HCT116 (cell line): ENCODE data around the gene KRTAP23-1.

Experiments used
- CEBPB ChIP-seq: IDR thresholded peaks from 2 replicates; pipeline ENCODE4 v1.6.1; 2012; ENCODE audit warnings: low read depth
- EGR1 ChIP-seq: IDR thresholded peaks from 2 replicates; pipeline ENCODE4 v1.6.1; 2012; ENCODE audit warnings: low read depth
- EZH2 ChIP-seq: fragments of 200-600 bp; sonication (generic); IDR thresholded peaks from 2 replicates; pipeline ENCODE4 v1.6.1; 2017; ENCODE audit warnings: antibody characterized with exemption, mixed run types
- EZH2phosphoT487 ChIP-seq: fragments of 200-600 bp; IDR thresholded peaks from 2 replicates; pipeline ENCODE4 v1.6.1; 2018; ENCODE audit warnings: antibody characterized with exemption, borderline replicate concordance
- FOSL1 ChIP-seq: IDR thresholded peaks from 2 replicates; pipeline ENCODE4 v1.6.1; 2012; ENCODE audit warnings: low read depth
- JUND ChIP-seq: IDR thresholded peaks from 2 replicates; pipeline ENCODE4 v1.6.1; 2012
- POLR2A ChIP-seq: IDR thresholded peaks from 2 replicates; pipeline ENCODE4 v1.7.0; 2011; ENCODE audit warnings: borderline replicate concordance; ENCODE audit not compliant: insufficient read depth, insufficient read length; ENCODE audit errors: extremely low read depth
- POLR2AphosphoS5 ChIP-seq: IDR thresholded peaks from 2 replicates; pipeline ENCODE4 v1.6.1; 2011; ENCODE audit warnings: mild to moderate bottlenecking, low read depth, low read length, moderate library complexity
- RAD21 ChIP-seq: IDR thresholded peaks from 2 replicates; pipeline ENCODE4 v1.6.1; 2012; ENCODE audit warnings: low read depth, mild to moderate bottlenecking
- SIN3A ChIP-seq: IDR thresholded peaks from 2 replicates; pipeline ENCODE4 v1.6.1; 2012; ENCODE audit warnings: low read depth
- SP1 ChIP-seq: IDR thresholded peaks from 2 replicates; pipeline ENCODE4 v1.6.1; 2012; ENCODE audit warnings: low read depth
- TCF7L2 ChIP-seq: IDR thresholded peaks from 2 replicates; pipeline ENCODE4 v1.7.0; 2011; ENCODE audit warnings: borderline replicate concordance, inconsistent platforms; ENCODE audit not compliant: insufficient read depth, insufficient read length; ENCODE audit errors: extremely low read depth
- TF ChIP-seq, protein P1 (sequence below), 3 experiments: fragments of 200-600 bp in 1 of 3; sonication (generic) in 1 of 3; IDR thresholded peaks in 2 of 3; conservative IDR thresholded peaks in 1 of 3; 2 replicates each; pipeline ENCODE4 v1.5.1; 2012 to 2017; ENCODE audit warnings: low read depth in 2 of 3, low read length in 2 of 3, antibody characterized with exemption in 1 of 3, borderline replicate concordance in 1 of 3, control low read depth in 1 of 3, mild to moderate bottlenecking in 1 of 3, mixed read lengths in 1 of 3, mixed run types in 1 of 3, moderate library complexity in 1 of 3; ENCODE audit not compliant: insufficient read depth in 1 of 3
- TF ChIP-seq, protein P2 (sequence below): IDR thresholded peaks from 2 replicates; pipeline ENCODE4 v1.6.1; 2012

DNA sequence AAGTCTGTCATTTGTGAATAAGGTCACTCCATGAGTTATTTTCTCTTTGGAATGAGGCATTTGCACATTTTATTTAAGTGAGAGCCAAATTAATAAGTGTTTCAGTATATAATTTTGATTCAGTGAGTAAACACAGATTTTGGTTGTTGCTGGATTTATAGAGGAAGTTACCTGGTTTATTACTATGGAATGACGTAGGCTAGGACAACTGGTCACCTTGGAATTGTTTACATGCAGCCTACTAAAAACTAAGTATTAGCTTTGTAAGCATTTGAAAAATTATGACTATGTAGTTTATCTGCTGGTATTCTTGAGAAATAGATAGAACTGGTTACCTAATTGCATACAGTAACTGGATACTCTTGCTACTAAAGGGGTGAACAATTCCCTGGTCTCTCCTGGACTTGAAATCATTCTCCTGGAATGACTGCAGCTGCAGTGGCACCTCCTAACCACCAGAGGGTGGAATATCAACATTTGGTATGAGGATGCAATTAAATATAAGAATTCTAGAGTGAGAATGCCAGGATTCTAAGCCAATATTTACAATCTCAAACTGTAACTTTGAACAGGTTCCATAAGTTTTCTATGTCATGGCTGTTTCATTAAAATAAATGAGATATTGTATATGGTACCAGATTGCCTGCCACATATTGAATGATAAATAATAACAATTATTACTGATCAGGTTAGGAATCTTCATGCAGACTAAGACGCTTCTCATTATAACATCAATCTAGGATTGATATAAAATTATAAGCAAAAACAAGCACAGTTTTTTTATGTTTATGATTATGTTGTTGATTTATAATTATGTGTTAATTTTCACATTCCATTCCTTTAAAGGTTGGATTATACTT lies 7.5 kb downstream of the KRTAP23-1 start:
- TF ChIP-seq SP1: no peak
- no peak for TF ChIP-seq EZH2phosphoT487
- no peak for TF ChIP-seq POLR2AphosphoS5
- TF ChIP-seq, protein P1, sequence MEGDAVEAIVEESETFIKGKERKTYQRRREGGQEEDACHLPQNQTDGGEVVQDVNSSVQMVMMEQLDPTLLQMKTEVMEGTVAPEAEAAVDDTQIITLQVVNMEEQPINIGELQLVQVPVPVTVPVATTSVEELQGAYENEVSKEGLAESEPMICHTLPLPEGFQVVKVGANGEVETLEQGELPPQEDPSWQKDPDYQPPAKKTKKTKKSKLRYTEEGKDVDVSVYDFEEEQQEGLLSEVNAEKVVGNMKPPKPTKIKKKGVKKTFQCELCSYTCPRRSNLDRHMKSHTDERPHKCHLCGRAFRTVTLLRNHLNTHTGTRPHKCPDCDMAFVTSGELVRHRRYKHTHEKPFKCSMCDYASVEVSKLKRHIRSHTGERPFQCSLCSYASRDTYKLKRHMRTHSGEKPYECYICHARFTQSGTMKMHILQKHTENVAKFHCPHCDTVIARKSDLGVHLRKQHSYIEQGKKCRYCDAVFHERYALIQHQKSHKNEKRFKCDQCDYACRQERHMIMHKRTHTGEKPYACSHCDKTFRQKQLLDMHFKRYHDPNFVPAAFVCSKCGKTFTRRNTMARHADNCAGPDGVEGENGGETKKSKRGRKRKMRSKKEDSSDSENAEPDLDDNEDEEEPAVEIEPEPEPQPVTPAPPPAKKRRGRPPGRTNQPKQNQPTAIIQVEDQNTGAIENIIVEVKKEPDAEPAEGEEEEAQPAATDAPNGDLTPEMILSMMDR (IDR thresholded peaks at IDR 0.05 in 2 of 3, conservative IDR thresholded peaks at IDR 0.05 in 1 of 3; ENCODE audit: borderline replicate concordance in 1 of 3, insufficient read depth in 1 of 3, low read depth in 2 of 3, low read length in 2 of 3): peak in 2 of 3 experiments; percentile 69 to 72; a peak in 4 of 6 replicates
- no peak for TF ChIP-seq SIN3A
- no peak for TF ChIP-seq FOSL1
- TF ChIP-seq CEBPB: no peak
- no peak for TF ChIP-seq POLR2A
- TF ChIP-seq RAD21: 0 out of 2 replicates have a peak, but pooled peaks have one; percentile 12
- TF ChIP-seq EZH2: no peak
- TF ChIP-seq, protein P2, sequence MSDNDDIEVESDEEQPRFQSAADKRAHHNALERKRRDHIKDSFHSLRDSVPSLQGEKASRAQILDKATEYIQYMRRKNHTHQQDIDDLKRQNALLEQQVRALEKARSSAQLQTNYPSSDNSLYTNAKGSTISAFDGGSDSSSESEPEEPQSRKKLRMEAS: no peak
- TF ChIP-seq EGR1: no peak
- TF ChIP-seq TCF7L2: no peak
- TF ChIP-seq JUND: no peak
